IMR-90 (cell line): ENCODE data around the gene MTCL1. TPM values are rescaled to one million over a fixed set of nuclear protein-coding genes. Genes with fewer than 3 reads are reported as not detected.
A peak's percentile ranks its signal among the peaks of the same experiment; 100 is the strongest.

Experiments
- ATAC-seq: fragments of 200-7000 bp; cut with Tn5 transposase; 2 replicates; pipeline ENCODE4 v1.9.1; 2020; ENCODE audit warnings: low read depth, mild to moderate bottlenecking, moderate library complexity
- BruUV-seq: library from RNA; stranded (reverse); fragments of 400-500 nt; replicated peaks from 2 replicates; lab custom pipeline; 2021; lab: Mats Ljungman, UMichigan
- CTCF ChIA-PET: fragments of 300-600 bp; formaldehyde crosslinking; extraction: SDS; loops from one replicate; lab custom pipeline; 2021; ENCODE audit warnings: antibody characterized with exemption; lab: Yijun Ruan, JAX
- POLR2A ChIA-PET: fragments of 300-600 bp; sonication (Branson Sonifier 250); formaldehyde crosslinking; loops from one replicate; lab custom pipeline; 2022; ENCODE audit warnings: antibody characterized with exemption; ENCODE audit not compliant: unreplicated experiment; lab: Charles Lee
- DNase-seq: peaks from one replicate; pipeline ENCODE4 v3.0.0; 2013
- H2AFZ ChIP-seq: replicated peaks from 2 replicates; pipeline ENCODE3; 2013; ENCODE audit warnings: low read length, mild to moderate bottlenecking; ENCODE audit not compliant: poor library complexity
- H2AK5ac ChIP-seq: 2 replicates; pipeline ENCODE4 v1.6.1; 2013; ENCODE audit warnings: low read depth, low read length, inconsistent platforms
- H2AK9ac ChIP-seq: replicated peaks from 2 replicates; pipeline ENCODE3; 2013; ENCODE audit warnings: mild to moderate bottlenecking, low read depth, low read length, moderate library complexity; ENCODE audit not compliant: poor library complexity
- H2BK120ac ChIP-seq: 2 replicates; pipeline ENCODE4 v1.6.1; 2013; ENCODE audit warnings: low read depth, low read length, inconsistent platforms
- H2BK15ac ChIP-seq: 3 replicates; pipeline ENCODE4 v1.6.1; 2013; ENCODE audit warnings: low read depth, low read length, inconsistent platforms
- H2BK20ac ChIP-seq: 2 replicates; pipeline ENCODE4 v1.6.1; 2013; ENCODE audit warnings: low read depth, mild to moderate bottlenecking, inconsistent platforms, low read length, moderate library complexity
- H2BK5ac ChIP-seq: 2 replicates; pipeline ENCODE4 v1.6.1; 2013; ENCODE audit warnings: mild to moderate bottlenecking, low read depth, low read length, inconsistent platforms; ENCODE audit not compliant: poor library complexity, severe bottlenecking
- H3K14ac ChIP-seq: replicated peaks from 2 replicates; pipeline ENCODE4 v1.6.1; 2013; ENCODE audit warnings: low read depth, low read length, inconsistent platforms
- H3K18ac ChIP-seq: 2 replicates; pipeline ENCODE4 v1.6.1; 2013; ENCODE audit warnings: low read depth, low read length, control low read depth
- H3K23ac ChIP-seq: 2 replicates; pipeline ENCODE4 v1.6.1; 2013; ENCODE audit warnings: low read depth, low read length, inconsistent platforms
- H3K27ac ChIP-seq: 2 replicates; pipeline ENCODE4 v1.5.1; 2013; ENCODE audit warnings: mild to moderate bottlenecking, control low read depth, low read length; ENCODE audit not compliant: insufficient read depth
- H3K27me3 ChIP-seq: 2 replicates; pipeline ENCODE4 v1.6.1; 2013; ENCODE audit warnings: low read length; ENCODE audit not compliant: control insufficient read depth, insufficient read depth
- H3K36me3 ChIP-seq: 2 replicates; pipeline ENCODE4 v1.6.1; 2013; ENCODE audit warnings: low read length, mixed read lengths; ENCODE audit not compliant: control insufficient read depth, insufficient read depth
- H3K4ac ChIP-seq: 2 replicates; pipeline ENCODE4 v1.6.1; 2013; ENCODE audit warnings: low read depth, low read length, inconsistent platforms
- H3K4me1 ChIP-seq: 2 replicates; pipeline ENCODE4 v1.6.1; 2013; ENCODE audit warnings: low read length, mixed read lengths; ENCODE audit not compliant: control insufficient read depth, insufficient read depth
- H3K4me2 ChIP-seq: 2 replicates; pipeline ENCODE4 v1.6.1; 2013; ENCODE audit warnings: low read depth, mild to moderate bottlenecking, control low read depth, low read length, moderate library complexity
- H3K4me3 ChIP-seq: 2 replicates; pipeline ENCODE4 v1.5.1; 2013; ENCODE audit warnings: low read depth, mild to moderate bottlenecking, control low read depth, low read length, moderate library complexity; ENCODE audit not compliant: insufficient read depth
- H3K56ac ChIP-seq: 2 replicates; pipeline ENCODE4 v1.6.1; 2013; ENCODE audit warnings: low read length, inconsistent platforms; ENCODE audit not compliant: insufficient read depth; ENCODE audit errors: extremely low read depth
- H3K79me1 ChIP-seq, 2 experiments: 2 replicates each; pipeline ENCODE4 v1.6.1; 2013; ENCODE audit warnings: low read length in 2 of 2, inconsistent platforms in 1 of 2, low read depth in 1 of 2
- H3K9ac ChIP-seq: 2 replicates; pipeline ENCODE4 v1.6.1; 2013; ENCODE audit warnings: low read depth, low read length, control low read depth
- H3K9me1 ChIP-seq: 2 replicates; pipeline ENCODE4 v1.6.1; 2013; ENCODE audit warnings: low read length, inconsistent platforms; ENCODE audit not compliant: insufficient read depth
- H3K9me3 ChIP-seq: 2 replicates; pipeline ENCODE4 v1.6.1; 2013; ENCODE audit warnings: low read length; ENCODE audit not compliant: control insufficient read depth, insufficient read depth
- H4K20me1 ChIP-seq: 2 replicates; pipeline ENCODE4 v1.6.1; 2013; ENCODE audit warnings: low read length, inconsistent platforms; ENCODE audit not compliant: insufficient read depth
- H4K5ac ChIP-seq: 2 replicates; pipeline ENCODE4 v1.6.1; 2013; ENCODE audit warnings: mild to moderate bottlenecking, low read depth, low read length, control low read depth
- H4K8ac ChIP-seq, 2 experiments: 2 replicates each; pipeline ENCODE4 v1.6.1; 2013; ENCODE audit warnings: low read depth in 2 of 2, low read length in 2 of 2, control low read depth in 1 of 2, inconsistent platforms in 1 of 2
- H4K91ac ChIP-seq: 2 replicates; pipeline ENCODE4 v1.6.1; 2013; ENCODE audit warnings: low read depth, low read length, inconsistent platforms; ENCODE audit not compliant: insufficient read depth
- BHLHE40 ChIP-seq: fragments of 150-350 bp; IDR thresholded peaks from 2 replicates; pipeline ENCODE4 v1.6.1; 2016; ENCODE audit warnings: mild to moderate bottlenecking, low read depth, low read length
- CHD1 ChIP-seq: IDR thresholded peaks from 2 replicates; pipeline ENCODE4 v1.6.1; 2012; ENCODE audit warnings: low read depth, low read length, improper control_type of control experiment
- MAFK ChIP-seq: IDR thresholded peaks from 2 replicates; pipeline ENCODE4 v1.6.1; 2012; ENCODE audit warnings: low read depth, low read length, improper control_type of control experiment
- MAZ ChIP-seq: IDR thresholded peaks from 2 replicates; pipeline ENCODE4 v1.6.1; 2012; ENCODE audit warnings: low read depth, mild to moderate bottlenecking, low read length, improper control_type of control experiment, moderate library complexity, borderline replicate concordance
- MXI1 ChIP-seq: IDR thresholded peaks from 2 replicates; pipeline ENCODE4 v1.6.1; 2012; ENCODE audit warnings: low read depth, mild to moderate bottlenecking, low read length, moderate library complexity, borderline replicate concordance
- NFE2L2 ChIP-seq: fragments of 150-350 bp; IDR thresholded peaks from 2 replicates; pipeline ENCODE4 v1.6.1; 2016; ENCODE audit warnings: low read depth, mild to moderate bottlenecking, low read length
- RAD21 ChIP-seq: IDR thresholded peaks from 2 replicates; pipeline ENCODE4 v1.6.1; 2012; ENCODE audit warnings: low read length, improper control_type of control experiment
- RCOR1 ChIP-seq: IDR thresholded peaks from 2 replicates; pipeline ENCODE4 v1.6.1; 2012; ENCODE audit warnings: mild to moderate bottlenecking, low read length, improper control_type of control experiment; ENCODE audit not compliant: insufficient replicate concordance
- SMC3 ChIP-seq: fragments of 150-350 bp; IDR thresholded peaks from 2 replicates; pipeline ENCODE4 v1.6.1; 2016; ENCODE audit warnings: low read depth, mild to moderate bottlenecking, antibody characterized with exemption, low read length, moderate library complexity
- WGBS, 2 experiments: methylation state at CpG; one replicate each; pipeline versions ENCODE4 v1.1.5 to v1.1.7; 2013; ENCODE audit warnings: missing lambda C conversion rate in 2 of 2; ENCODE audit not compliant: insufficient read length in 1 of 2; ENCODE audit errors: extremely low coverage in 2 of 2; 5-methylcytosine and 5-hydroxymethylcytosine counted together
- dilution Hi-C: fragments of 300-500 bp; cut with HindIII; formaldehyde crosslinking; loops from one replicate; pipeline ENCODE4 v1.14.3; 2018; ENCODE audit warnings: low sequenced_read_pairs; ENCODE audit not compliant: unreplicated experiment
- in situ Hi-C: fragments of 300-500 bp; cut with MboI; formaldehyde crosslinking; loops from 3 replicates; pipeline ENCODE4 v1.14.3; 2019; ENCODE audit warnings: low sequenced_read_pairs, inconsistent platforms, mixed read lengths
- intact Hi-C: fragments of 100-400 bp; cut with micrococcal nuclease; formaldehyde crosslinking; loops from 2 replicates; pipeline ENCODE4 v1.10.0; 2022
- polyA plus RNA-seq, 3 experiments: library from polyadenylated mRNA; depleted of rRNA; stranded (reverse); fragments of >200 nt; gene quantifications; 2 replicates each; pipeline ENCODE4 v1.2.3, GENCODE V29; 2012; ENCODE audit warnings: low replicate concordance in 1 of 3
- total RNA-seq: library from RNA; depleted of rRNA; stranded (reverse); fragments of >200 nt; gene quantifications from 2 replicates; pipeline ENCODE4 v1.2.3, GENCODE V29; 2012
- TF ChIP-seq, protein P1 (sequence below): fragments of 150-350 bp; IDR thresholded peaks from 2 replicates; pipeline ENCODE4 v1.6.1; 2017; ENCODE audit warnings: mild to moderate bottlenecking, antibody characterized with exemption, low read length, low read depth
- TF ChIP-seq, protein P2 (sequence below): fragments of 150-350 bp; IDR thresholded peaks from 2 replicates; pipeline ENCODE4 v1.6.1; 2016; ENCODE audit warnings: low read depth, mild to moderate bottlenecking, low read length, moderate library complexity, borderline replicate concordance

The MTCL1 gene
- total and polyA plus RNA-seq, 2 of the 4 experiments (the other 2 are of a cell fraction): 29.0 to 45.3 TPM

- H3K4me3 ChIP-seq: no peak overlapping the region
- no peak overlapping the region for H3K9ac ChIP-seq
- ChIA-PET POLR2A (no interaction called here), CTCF (interaction anchor here (0.7 kb wide), 1 partner anchor 15 kb away, joined by 3 read pairs; no protein-coding TSS in a partner anchor)
- peak overlapping the region; percentile 19; the same call in 1 of the 3 replicates for H2BK15ac ChIP-seq
- dilution Hi-C loops: no loop called here
- peak overlapping the region in 1 of 2 experiments; percentile 50; a peak in 1 of 4 replicates for H4K8ac ChIP-seq
- 50% methylated on average over 2 of the region's 3 CpGs; no CpG with 5 or more reads in 1 of the 2 experiments for WGBS, 2 experiments
- H4K91ac ChIP-seq: no peak overlapping the region
- no TSS peak for BruUV-seq
- no peaks in the 10 kb centered on the region for H4K20me1 ChIP-seq
- H3K18ac ChIP-seq: no peak overlapping the region
- in situ Hi-C loops: no loop called here
- H3K4me1 ChIP-seq: peaks cover 10% of the 10 kb centered on the region
- ATAC-seq (peak; percentile 13; the same call in 1 of the 2 replicates), DNase-seq (no peak)
- TF ChIP-seq CHD1 (no peak), MAZ (no peak), RAD21 (no peak), RCOR1 (no peak), NFE2L2 (no peak), MAFK (no peak), MXI1 (no peak), BHLHE40 (no peak), SMC3 (no peak)
- TF ChIP-seq, protein P1, sequence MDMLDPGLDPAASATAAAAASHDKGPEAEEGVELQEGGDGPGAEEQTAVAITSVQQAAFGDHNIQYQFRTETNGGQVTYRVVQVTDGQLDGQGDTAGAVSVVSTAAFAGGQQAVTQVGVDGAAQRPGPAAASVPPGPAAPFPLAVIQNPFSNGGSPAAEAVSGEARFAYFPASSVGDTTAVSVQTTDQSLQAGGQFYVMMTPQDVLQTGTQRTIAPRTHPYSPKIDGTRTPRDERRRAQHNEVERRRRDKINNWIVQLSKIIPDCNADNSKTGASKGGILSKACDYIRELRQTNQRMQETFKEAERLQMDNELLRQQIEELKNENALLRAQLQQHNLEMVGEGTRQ: no peak
- TF ChIP-seq, protein P2, sequence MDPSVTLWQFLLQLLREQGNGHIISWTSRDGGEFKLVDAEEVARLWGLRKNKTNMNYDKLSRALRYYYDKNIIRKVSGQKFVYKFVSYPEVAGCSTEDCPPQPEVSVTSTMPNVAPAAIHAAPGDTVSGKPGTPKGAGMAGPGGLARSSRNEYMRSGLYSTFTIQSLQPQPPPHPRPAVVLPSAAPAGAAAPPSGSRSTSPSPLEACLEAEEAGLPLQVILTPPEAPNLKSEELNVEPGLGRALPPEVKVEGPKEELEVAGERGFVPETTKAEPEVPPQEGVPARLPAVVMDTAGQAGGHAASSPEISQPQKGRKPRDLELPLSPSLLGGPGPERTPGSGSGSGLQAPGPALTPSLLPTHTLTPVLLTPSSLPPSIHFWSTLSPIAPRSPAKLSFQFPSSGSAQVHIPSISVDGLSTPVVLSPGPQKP: no peak
- H3K36me3 ChIP-seq: no peaks in the 10 kb centered on the region
- H3K27ac ChIP-seq: no peak overlapping the region
- H3K4ac ChIP-seq: peak overlapping the region; percentile 58; the same call in 1 of the 2 replicates
- H2BK120ac ChIP-seq: peak overlapping the region; percentile 57
- peak overlapping the region; percentile 3; the same call in 1 of the 2 replicates for H3K23ac ChIP-seq
- no peak overlapping the region for H3K56ac ChIP-seq
- peak overlapping the region; percentile 21; the same call in 1 of the 2 replicates for H2BK20ac ChIP-seq
- H2BK5ac ChIP-seq: no peak overlapping the region
- H2AK5ac ChIP-seq: peak overlapping the region; percentile 36; the same call in 1 of the 2 replicates
- peaks cover 22% of the 10 kb centered on the region for H3K9me1 ChIP-seq
- H4K5ac ChIP-seq: no peak overlapping the region
- no peak overlapping the region for H3K14ac ChIP-seq
- H3K9me3 ChIP-seq: peaks cover 5% of the 10 kb centered on the region
- intact Hi-C loops: loop anchor here (10.0 kb wide), 1 partner anchor 216 kb away; no protein-coding TSS in a partner anchor
- peak overlapping the region; percentile 62 for H2AFZ ChIP-seq
- peak overlapping the region; percentile 25 for H2AK9ac ChIP-seq
- H3K79me1 ChIP-seq: 0 out of 4 replicates have a peak, but pooled peaks cover 0 to 4% of the 10 kb centered on the region in 2 experiments
- H3K27me3 ChIP-seq: no peaks in the 10 kb centered on the region
- H3K4me2 ChIP-seq: no peak overlapping the region
Measured at GRCh38 chr18:8839281-8839680, 133.9 kb downstream of the MTCL1 start.
